GM19395 (cell line): ENCODE data around the gene NPM3.

Experiments
- ATAC-seq: cut with Tn5 transposase; IDR thresholded peaks from one replicate; pipeline ENCODE4 v1.9.1; 2021; ENCODE audit warnings: mild to moderate bottlenecking, moderate library complexity; ENCODE audit not compliant: unreplicated experiment

NPM3 gene

GRCh38 chr10:101760510-101760909, 22.7 kb downstream of the NPM3 start:
- no peak for ATAC-seq

- no peak for ATAC-seq
These were observed 23.7 kb downstream of the NPM3 start for GRCh38 chr10:101759309-101760247.

- no peak for ATAC-seq
These were observed 24.4 kb downstream of the NPM3 start for GRCh38 chr10:101758858-101759257.

- no peak for ATAC-seq
These were observed 31.0 kb downstream of the NPM3 start for GRCh38 chr10:101752241-101752640.

GRCh38 chr10:101749047-101750016, 33.9 kb downstream of the NPM3 start:
- ATAC-seq = no peak

- no peak for ATAC-seq
These were observed 34.8 kb downstream of the NPM3 start for GRCh38 chr10:101748496-101748895.

GRCh38 chr10:101745074-101745696, 38.1 kb downstream of the NPM3 start:
- ATAC-seq = no peak

- no peak for ATAC-seq
These were observed 39.0 kb downstream of the NPM3 start for GRCh38 chr10:101744267-101744666.

GRCh38 chr10:101741938-101742337, 41.3 kb downstream of the NPM3 start:
- ATAC-seq = no peak

- no peak for ATAC-seq
These were observed 46.6 kb downstream of the NPM3 start for GRCh38 chr10:101736666-101737065.

GRCh38 chr10:101732096-101732495, 51.1 kb downstream of the NPM3 start:
- ATAC-seq = no peak
